Loucy (cell line): ENCODE data around the gene RARRES2.

Experiments used
- EZH2phosphoT487 ChIP-seq: fragments of 200-600 bp; IDR thresholded peaks from 2 replicates; pipeline ENCODE4 v1.6.1; 2018; ENCODE audit warnings: antibody characterized with exemption, mild to moderate bottlenecking, moderate library complexity, borderline replicate concordance
- TF ChIP-seq, protein P1 (sequence below): fragments of 200-600 bp; sonication (generic); conservative IDR thresholded peaks from 2 replicates; pipeline ENCODE4 v1.5.1; 2014; ENCODE audit warnings: mild to moderate bottlenecking, antibody characterized with exemption, low read length

DNA sequence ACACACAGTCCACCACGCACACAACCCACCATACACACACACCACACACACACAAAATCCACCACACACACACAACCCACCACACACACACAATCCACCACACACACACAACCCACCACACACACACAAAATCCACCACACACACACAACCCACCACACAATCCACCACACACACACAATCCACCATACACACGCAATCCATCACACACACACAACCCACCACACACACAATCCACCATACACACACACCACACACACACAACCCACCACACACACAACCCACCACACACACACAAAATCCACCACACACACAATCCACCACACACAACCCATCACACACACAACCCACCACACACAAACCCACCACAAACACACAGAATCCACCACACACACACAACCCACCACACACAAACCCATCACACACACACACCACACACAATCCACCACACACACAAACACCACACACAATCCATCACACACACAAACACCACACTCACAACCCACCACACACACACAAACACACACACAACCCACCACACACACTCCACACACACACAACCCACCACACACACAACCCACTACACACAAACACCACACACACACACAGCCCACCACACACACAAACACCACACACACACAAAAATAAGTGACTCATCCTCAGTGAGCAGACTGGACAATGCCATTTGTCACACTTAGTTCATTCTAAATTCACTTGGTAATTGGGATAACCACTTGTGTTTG lies 18.4 kb upstream of the RARRES2 start:
- TF ChIP-seq, protein P1, sequence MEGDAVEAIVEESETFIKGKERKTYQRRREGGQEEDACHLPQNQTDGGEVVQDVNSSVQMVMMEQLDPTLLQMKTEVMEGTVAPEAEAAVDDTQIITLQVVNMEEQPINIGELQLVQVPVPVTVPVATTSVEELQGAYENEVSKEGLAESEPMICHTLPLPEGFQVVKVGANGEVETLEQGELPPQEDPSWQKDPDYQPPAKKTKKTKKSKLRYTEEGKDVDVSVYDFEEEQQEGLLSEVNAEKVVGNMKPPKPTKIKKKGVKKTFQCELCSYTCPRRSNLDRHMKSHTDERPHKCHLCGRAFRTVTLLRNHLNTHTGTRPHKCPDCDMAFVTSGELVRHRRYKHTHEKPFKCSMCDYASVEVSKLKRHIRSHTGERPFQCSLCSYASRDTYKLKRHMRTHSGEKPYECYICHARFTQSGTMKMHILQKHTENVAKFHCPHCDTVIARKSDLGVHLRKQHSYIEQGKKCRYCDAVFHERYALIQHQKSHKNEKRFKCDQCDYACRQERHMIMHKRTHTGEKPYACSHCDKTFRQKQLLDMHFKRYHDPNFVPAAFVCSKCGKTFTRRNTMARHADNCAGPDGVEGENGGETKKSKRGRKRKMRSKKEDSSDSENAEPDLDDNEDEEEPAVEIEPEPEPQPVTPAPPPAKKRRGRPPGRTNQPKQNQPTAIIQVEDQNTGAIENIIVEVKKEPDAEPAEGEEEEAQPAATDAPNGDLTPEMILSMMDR, result no peak
- no peak for TF ChIP-seq EZH2phosphoT487
